GM12878 (cell line): ENCODE results near the gene N4BP3. TPM values are rescaled to one million over a fixed set of nuclear protein-coding genes. Genes with fewer than 3 reads are reported as not detected.

ENCODE experiments used
- ATAC-seq: fragments of 200-7000 bp; cut with Tn5 transposase; 3 replicates; pipeline ENCODE4 v1.9.1; 2020; ENCODE audit warnings: mild to moderate bottlenecking, moderate library complexity
- BruUV-seq: library from RNA; stranded (reverse); fragments of 400-500 nt; replicated peaks from 2 replicates; lab custom pipeline; 2021; lab: Mats Ljungman, UMichigan
- CTCF ChIA-PET: fragments of 300-600 bp; sonication (Branson Sonifier 250); formaldehyde crosslinking; extraction: SDS; loops from one replicate; lab custom pipeline; 2021; ENCODE audit warnings: inconsistent platforms; lab: Yijun Ruan, JAX
- POLR2A ChIA-PET: fragments of 350-600 bp; formaldehyde crosslinking; extraction: SDS; loops from one replicate; lab custom pipeline; 2021; ENCODE audit warnings: inconsistent platforms; lab: Charles Lee
- RAD21 ChIA-PET: fragments of 300-600 bp; sonication (Branson Sonifier 250); formaldehyde crosslinking; loops from one replicate; lab custom pipeline; 2023; ENCODE audit warnings: antibody characterized with exemption; ENCODE audit not compliant: unreplicated experiment; lab: Charles Lee
- SMC1A ChIA-PET: fragments of 300-600 bp; sonication (Branson Sonifier 250); formaldehyde crosslinking; loops from one replicate; lab custom pipeline; 2023; ENCODE audit not compliant: unreplicated experiment, uncharacterized antibody; lab: Charles Lee
- DNase-seq: peaks from one replicate; pipeline ENCODE4 v3.0.0-alpha.2; 2011; ENCODE audit warnings: low read depth, low spot score
- FAIRE-seq: peaks from 3 replicates; lab custom pipeline; 2011; peaks lifted over from hg19 to GRCh38; lab: Jason Lieb, UNC
- H2AFZ ChIP-seq: 2 replicates; pipeline ENCODE4 v1.6.0; 2011; ENCODE audit warnings: low read depth, low read length, control low read depth; ENCODE audit not compliant: control insufficient read depth
- H3K27ac ChIP-seq: 2 replicates; pipeline ENCODE4 v1.5.1; 2011; ENCODE audit warnings: control low read depth; ENCODE audit not compliant: control insufficient read depth, insufficient read depth
- H3K27me3 ChIP-seq, 2 experiments: replicated peaks in 1 of 2; 2 replicates each; pipeline versions ENCODE4 v1.6.0 to v1.6.1; 2011; ENCODE audit warnings: low read length in 1 of 2; ENCODE audit not compliant: control insufficient read depth in 2 of 2, insufficient read depth in 2 of 2
- H3K36me3 ChIP-seq, 2 experiments: 2 replicates each; pipeline ENCODE4 v1.5.1; 2011; ENCODE audit warnings: low read length in 1 of 2; ENCODE audit not compliant: control insufficient read depth in 2 of 2, insufficient read depth in 2 of 2
- H3K4me1 ChIP-seq: 2 replicates; pipeline ENCODE4 v1.6.1; 2011; ENCODE audit warnings: mild to moderate bottlenecking, low read length, moderate library complexity, mixed read lengths; ENCODE audit not compliant: control insufficient read depth, insufficient read depth
- H3K4me2 ChIP-seq: 2 replicates; pipeline ENCODE4 v1.6.0; 2011; ENCODE audit warnings: control low read depth; ENCODE audit not compliant: control insufficient read depth, insufficient read depth
- H3K4me3 ChIP-seq: fragments of 200-600 bp; sonication (generic); 2 replicates; pipeline ENCODE4 v1.5.1; 2016
- H3K79me2 ChIP-seq: 2 replicates; pipeline ENCODE4 v1.6.0; 2011; ENCODE audit warnings: low read length; ENCODE audit not compliant: control insufficient read depth, insufficient read depth
- H3K9ac ChIP-seq: 2 replicates; pipeline ENCODE4 v1.8.0; 2011; ENCODE audit warnings: low read length, control low read depth, mixed read lengths; ENCODE audit not compliant: control insufficient read depth, insufficient read depth
- H3K9me3 ChIP-seq: replicated peaks from 3 replicates; pipeline ENCODE4 v1.5.1; 2011; ENCODE audit warnings: mild to moderate bottlenecking, low read length; ENCODE audit not compliant: control insufficient read depth, insufficient read depth
- H4K20me1 ChIP-seq: 2 replicates; pipeline ENCODE4 v1.6.0; 2011; ENCODE audit not compliant: control insufficient read depth, insufficient read depth
- EGR1 ChIP-seq, 2 experiments: IDR thresholded peaks; 1 replicate in 1 of 2; 2 replicates in 1 of 2; pipeline ENCODE4 v1.6.1; 2011 to 2012; ENCODE audit warnings: low read depth in 2 of 2, low read length in 2 of 2, borderline replicate concordance in 1 of 2, mild to moderate bottlenecking in 1 of 2, moderate library complexity in 1 of 2
- HDAC6 ChIP-seq: fragments of 200-600 bp; sonication (generic); IDR thresholded peaks from one replicate; pipeline ENCODE4 v1.8.0; 2017; ENCODE audit warnings: antibody characterized with exemption; ENCODE audit not compliant: unreplicated experiment
- MEF2A ChIP-seq: IDR thresholded peaks from 2 replicates; pipeline ENCODE4 v1.6.1; 2011; ENCODE audit warnings: low read depth, mild to moderate bottlenecking, low read length, moderate library complexity; ENCODE audit not compliant: insufficient read depth
- NR2C1 ChIP-seq: fragments of 450-650 bp; IDR thresholded peaks from 2 replicates; pipeline ENCODE4 v1.6.1; 2017; ENCODE audit warnings: antibody characterized with exemption, mild to moderate bottlenecking, moderate library complexity
- SMAD1 ChIP-seq: fragments of 450-650 bp; IDR thresholded peaks from 2 replicates; pipeline ENCODE4 v1.6.1; 2018; ENCODE audit warnings: mild to moderate bottlenecking, low read depth; ENCODE audit not compliant: partially characterized antibody
- STAT1 ChIP-seq: fragments of 450-650 bp; conservative IDR thresholded peaks from 2 replicates; pipeline ENCODE4 v1.6.1; 2014; ENCODE audit warnings: antibody characterized with exemption, mild to moderate bottlenecking
- WGBS: methylation state at CpG from one replicate; pipeline ENCODE4 v1.1.6; 2016; ENCODE audit warnings: low lambda C conversion rate; ENCODE audit not compliant: insufficient replicate concordance, insufficient coverage; ENCODE audit errors: missing lambda C conversion rate; 5-methylcytosine and 5-hydroxymethylcytosine counted together
- in situ Hi-C: fragments of 300-500 bp; cut with MboI; formaldehyde crosslinking; loops from 9 replicates; pipeline ENCODE4 v1.14.3; 2018; ENCODE audit warnings: mixed read lengths
- intact Hi-C: fragments of 100-400 bp; cut with micrococcal nuclease; formaldehyde crosslinking; loops from one replicate; pipeline ENCODE4 v1.14.2; 2022; ENCODE audit not compliant: unreplicated experiment
- polyA plus RNA-seq, 11 experiments: library from polyadenylated mRNA; depleted of rRNA in 4 of 11; unstranded in 6 of 11; stranded (reverse) in 5 of 11; fragments of >200 nt; fragmentation: Nextera tagmentation in 4 of 11; fragmentation: Illumina TruSeq in 1 of 11; extraction: Ambion mirVana in 4 of 11; extraction: Trizol in 1 of 11; gene quantifications; 1 replicate in 1 of 11; 2 replicates in 10 of 11; pipeline versions ENCODE4 v1.2.1 to v1.2.3, GENCODE V29; 2011 to 2016; ENCODE audit warnings: inconsistent platforms in 2 of 11, missing spikeins in 2 of 11, low read depth in 1 of 11
- total RNA-seq, 4 experiments: library from RNA; depleted of rRNA in 3 of 4; stranded (reverse); fragments of >200 nt in 3 of 4; fragmentation: Illumina TruSeq in 1 of 4; extraction: Trizol in 1 of 4; gene quantifications; 2 replicates each; pipeline versions ENCODE4 v1.2.1 to v1.2.3, GENCODE V29; 2013 to 2021
- TF ChIP-seq, protein P1 (sequence below): fragments of 450-650 bp; IDR thresholded peaks from 2 replicates; pipeline ENCODE4 v1.6.1; 2016; ENCODE audit warnings: mild to moderate bottlenecking
- TF ChIP-seq, protein P2 (sequence below): IDR thresholded peaks from 2 replicates; pipeline ENCODE4 v1.6.1; 2011; ENCODE audit warnings: low read depth, mild to moderate bottlenecking, low read length, moderate library complexity, borderline replicate concordance; ENCODE audit errors: extremely low read depth
- TF ChIP-seq, protein P3 (sequence below): IDR thresholded peaks from 2 replicates; pipeline ENCODE4 v1.6.1; 2011; ENCODE audit warnings: low read depth, low read length, improper control_type of control experiment, borderline replicate concordance

Gene N4BP3
- total and polyA plus RNA-seq, 10 of the 15 experiments (the other 5 are each of a cell fraction or from before 2014, with no cell fraction given), result 0.06 to 13.0 (median 4.3) TPM

DNA sequence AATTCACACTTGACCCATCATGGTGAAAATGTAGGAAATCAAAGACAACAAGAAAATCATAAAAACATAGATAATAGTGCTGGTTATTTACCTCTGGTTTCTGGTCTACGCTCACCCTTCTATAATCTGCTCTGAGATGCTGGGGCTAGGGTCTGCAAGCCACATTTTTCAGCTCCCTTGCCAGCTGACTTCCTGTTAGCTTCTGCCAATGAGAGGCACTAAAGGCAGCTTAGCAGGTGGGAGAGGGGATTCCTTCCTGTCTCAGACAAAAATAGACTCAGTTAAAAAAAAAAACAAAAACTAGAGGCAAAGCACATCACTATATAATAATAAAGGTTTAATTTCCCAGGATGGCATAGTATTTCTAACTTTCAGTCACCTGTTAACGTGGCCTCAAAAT is 20.2 kb upstream of the N4BP3 start (continued):
- TF ChIP-seq, protein P1, sequence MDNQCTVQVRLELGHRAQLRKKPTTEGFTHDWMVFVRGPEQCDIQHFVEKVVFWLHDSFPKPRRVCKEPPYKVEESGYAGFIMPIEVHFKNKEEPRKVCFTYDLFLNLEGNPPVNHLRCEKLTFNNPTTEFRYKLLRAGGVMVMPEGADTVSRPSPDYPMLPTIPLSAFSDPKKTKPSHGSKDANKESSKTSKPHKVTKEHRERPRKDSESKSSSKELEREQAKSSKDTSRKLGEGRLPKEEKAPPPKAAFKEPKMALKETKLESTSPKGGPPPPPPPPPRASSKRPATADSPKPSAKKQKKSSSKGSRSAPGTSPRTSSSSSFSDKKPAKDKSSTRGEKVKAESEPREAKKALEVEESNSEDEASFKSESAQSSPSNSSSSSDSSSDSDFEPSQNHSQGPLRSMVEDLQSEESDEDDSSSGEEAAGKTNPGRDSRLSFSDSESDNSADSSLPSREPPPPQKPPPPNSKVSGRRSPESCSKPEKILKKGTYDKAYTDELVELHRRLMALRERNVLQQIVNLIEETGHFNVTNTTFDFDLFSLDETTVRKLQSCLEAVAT, result no peak
- TF ChIP-seq, protein P2, sequence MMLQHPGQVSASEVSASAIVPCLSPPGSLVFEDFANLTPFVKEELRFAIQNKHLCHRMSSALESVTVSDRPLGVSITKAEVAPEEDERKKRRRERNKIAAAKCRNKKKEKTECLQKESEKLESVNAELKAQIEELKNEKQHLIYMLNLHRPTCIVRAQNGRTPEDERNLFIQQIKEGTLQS, result no peak
- no peak for TF ChIP-seq STAT1
- TF ChIP-seq SMAD1, result no peak
- TF ChIP-seq EGR1 (IDR thresholded peaks at IDR 0.05; ENCODE audit: borderline replicate concordance in 1 of 2, low read depth in 2 of 2, low read length in 2 of 2), result no peak

DNA sequence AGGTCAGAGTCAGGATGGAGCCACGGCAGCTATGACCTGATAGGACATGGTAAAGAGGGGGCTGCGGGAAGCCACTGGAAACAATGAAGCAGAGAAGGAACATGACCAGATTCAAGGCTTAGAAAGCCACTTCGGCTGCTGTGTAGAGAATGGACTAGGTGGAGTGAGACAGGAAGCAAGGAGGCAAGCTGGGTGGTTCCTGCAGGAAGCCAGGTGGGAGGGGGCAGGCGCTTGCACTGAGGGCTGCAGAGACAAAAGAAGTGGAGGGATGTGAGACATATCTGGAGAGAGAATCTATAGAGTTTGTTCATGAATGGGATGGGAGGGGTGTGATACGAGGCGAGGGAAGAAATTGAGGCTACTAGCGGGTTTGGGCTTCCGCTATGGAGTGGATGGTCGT is 19.0 kb upstream of the N4BP3 start:
- H3K4me1 ChIP-seq, result peaks cover 6% of the 10 kb centered on the region; the same call in 1 of the 2 replicates
- POLR2A ChIA-PET, result no interaction called here

More for the DNA sequence above, 19.0 kb upstream of the N4BP3 start:
- ChIA-PET RAD21 (no interaction called here), CTCF (no interaction called here), SMC1A (no interaction called here)
- no peak for DNase-seq
- intact Hi-C loops, result no loop called here
- H2AFZ ChIP-seq, result no peak overlapping the region
- no peaks in the 10 kb centered on the region for H3K27me3 ChIP-seq
- no peak for ATAC-seq
- no peak overlapping the region for H3K4me2 ChIP-seq
- no peak overlapping the region for H3K4me3 ChIP-seq
- H4K20me1 ChIP-seq, result no peaks in the 10 kb centered on the region
- H3K9me3 ChIP-seq, result no peaks in the 10 kb centered on the region; the same call in 2 of the 3 replicates
- no peaks in the 10 kb centered on the region for H3K36me3 ChIP-seq
- in situ Hi-C loops, result no loop called here
- no peak overlapping the region for H3K27ac ChIP-seq
- H3K79me2 ChIP-seq, result no peaks in the 10 kb centered on the region
- TF ChIP-seq EGR1 (IDR thresholded peaks at IDR 0.05; ENCODE audit: borderline replicate concordance in 1 of 2, low read depth in 2 of 2, low read length in 2 of 2), result no peak
- no peak for TF ChIP-seq MEF2A
- no peak for TF ChIP-seq HDAC6
- TF ChIP-seq NR2C1, result no peak
- TF ChIP-seq, protein P3, sequence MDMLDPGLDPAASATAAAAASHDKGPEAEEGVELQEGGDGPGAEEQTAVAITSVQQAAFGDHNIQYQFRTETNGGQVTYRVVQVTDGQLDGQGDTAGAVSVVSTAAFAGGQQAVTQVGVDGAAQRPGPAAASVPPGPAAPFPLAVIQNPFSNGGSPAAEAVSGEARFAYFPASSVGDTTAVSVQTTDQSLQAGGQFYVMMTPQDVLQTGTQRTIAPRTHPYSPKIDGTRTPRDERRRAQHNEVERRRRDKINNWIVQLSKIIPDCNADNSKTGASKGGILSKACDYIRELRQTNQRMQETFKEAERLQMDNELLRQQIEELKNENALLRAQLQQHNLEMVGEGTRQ, result no peak
- no peak overlapping the region for H3K9ac ChIP-seq
- 67% methylated on average over 9 of the region's 9 CpGs for WGBS
- no peak for FAIRE-seq
- BruUV-seq, result no TSS peak
